Trophoblast cell (in vitro differentiated cells and primary cell): ENCODE data around the gene APBA1.

Experiments
- DNase-seq, 2 donors: peaks; one replicate each; pipeline ENCODE4 v3.0.0-alpha.2; 2016
- H2AFZ ChIP-seq: 2 replicates; pipeline ENCODE4 v1.6.1; 2013; ENCODE audit warnings: low read length, moderate library complexity, mild to moderate bottlenecking; ENCODE audit not compliant: insufficient read depth, poor library complexity
- H2AK5ac ChIP-seq: 2 replicates; pipeline ENCODE4 v1.6.1; 2013; ENCODE audit warnings: mild to moderate bottlenecking, low read length
- H2BK120ac ChIP-seq: 2 replicates; pipeline ENCODE4 v1.6.1; 2013; ENCODE audit warnings: low read length, mild to moderate bottlenecking, moderate library complexity; ENCODE audit not compliant: insufficient read depth, poor library complexity
- H2BK12ac ChIP-seq: 2 replicates; pipeline ENCODE4 v1.6.1; 2013; ENCODE audit warnings: mild to moderate bottlenecking, low read length, moderate library complexity
- H2BK5ac ChIP-seq: 2 replicates; pipeline ENCODE4 v1.6.1; 2013; ENCODE audit warnings: low read length, low read depth, moderate library complexity, mild to moderate bottlenecking; ENCODE audit not compliant: poor library complexity
- H3K14ac ChIP-seq: 2 replicates; pipeline ENCODE4 v1.6.1; 2013; ENCODE audit warnings: mild to moderate bottlenecking, low read length
- H3K18ac ChIP-seq: 2 replicates; pipeline ENCODE4 v1.6.1; 2013; ENCODE audit warnings: mild to moderate bottlenecking, low read length
- H3K23ac ChIP-seq: 2 replicates; pipeline ENCODE4 v1.6.1; 2013; ENCODE audit warnings: low read length
- H3K27ac ChIP-seq: 2 replicates; pipeline ENCODE4 v1.5.1; 2013; ENCODE audit warnings: low read depth, mild to moderate bottlenecking, inconsistent platforms, low read length, moderate library complexity
- H3K27me3 ChIP-seq: 2 replicates; pipeline ENCODE4 v1.6.1; 2013; ENCODE audit warnings: inconsistent platforms, mild to moderate bottlenecking, low read length, moderate library complexity; ENCODE audit not compliant: insufficient read depth
- H3K36me3 ChIP-seq, 2 experiments: 1 replicate in 1 of 2; 2 replicates in 1 of 2; pipeline ENCODE4 v1.6.1; 2013; ENCODE audit warnings: low read length in 2 of 2, mild to moderate bottlenecking in 2 of 2, moderate library complexity in 1 of 2; ENCODE audit not compliant: insufficient read depth in 2 of 2, control insufficient read depth in 1 of 2
- H3K4ac ChIP-seq: 2 replicates; pipeline ENCODE4 v1.6.1; 2013; ENCODE audit warnings: low read depth, mild to moderate bottlenecking, low read length, moderate library complexity
- H3K4me1 ChIP-seq, 2 experiments: 1 replicate in 1 of 2; 2 replicates in 1 of 2; pipeline ENCODE4 v1.6.1; 2013; ENCODE audit warnings: low read length in 2 of 2, mild to moderate bottlenecking in 2 of 2, moderate library complexity in 1 of 2; ENCODE audit not compliant: insufficient read depth in 2 of 2, control insufficient read depth in 1 of 2
- H3K4me2 ChIP-seq: 2 replicates; pipeline ENCODE4 v1.6.1; 2013; ENCODE audit warnings: inconsistent platforms, mild to moderate bottlenecking, low read length, moderate library complexity
- H3K4me3 ChIP-seq: 2 replicates; pipeline ENCODE4 v1.5.1; 2013; ENCODE audit warnings: mild to moderate bottlenecking, low read depth, low read length, inconsistent platforms
- H3K79me1 ChIP-seq: one replicate; pipeline ENCODE4 v1.6.1; 2013; ENCODE audit warnings: low read length
- H3K79me2 ChIP-seq: 2 replicates; pipeline ENCODE4 v1.6.1; 2013; ENCODE audit warnings: low read length, mild to moderate bottlenecking; ENCODE audit not compliant: control insufficient read depth, insufficient read depth, poor library complexity
- H3K9ac ChIP-seq: 2 replicates; pipeline ENCODE4 v1.6.1; 2013; ENCODE audit warnings: mild to moderate bottlenecking, low read length
- H3K9me3 ChIP-seq: 2 replicates; pipeline ENCODE4 v1.6.1; 2013; ENCODE audit warnings: low read depth, mild to moderate bottlenecking, control low read depth, inconsistent platforms, low read length; ENCODE audit not compliant: insufficient read depth
- H4K12ac ChIP-seq: 2 replicates; pipeline ENCODE4 v1.6.1; 2013; ENCODE audit warnings: low read depth, mild to moderate bottlenecking, low read length, moderate library complexity
- H4K8ac ChIP-seq: 2 replicates; pipeline ENCODE4 v1.6.1; 2013; ENCODE audit warnings: low read depth, mild to moderate bottlenecking, low read length, moderate library complexity
- H4K91ac ChIP-seq: one replicate; pipeline ENCODE4 v1.6.1; 2013; ENCODE audit warnings: low read depth, mild to moderate bottlenecking, low read length, moderate library complexity
- WGBS: extraction: QIAGEN DNeasy Blood & Tissue Kit; methylation state at CpG from one replicate; pipeline ENCODE4 v1.1.7; 2013; ENCODE audit warnings: missing lambda C conversion rate; ENCODE audit not compliant: insufficient read length, insufficient coverage; ENCODE audit errors: extremely low coverage; 5-methylcytosine and 5-hydroxymethylcytosine counted together

The APBA1 gene

DNA sequence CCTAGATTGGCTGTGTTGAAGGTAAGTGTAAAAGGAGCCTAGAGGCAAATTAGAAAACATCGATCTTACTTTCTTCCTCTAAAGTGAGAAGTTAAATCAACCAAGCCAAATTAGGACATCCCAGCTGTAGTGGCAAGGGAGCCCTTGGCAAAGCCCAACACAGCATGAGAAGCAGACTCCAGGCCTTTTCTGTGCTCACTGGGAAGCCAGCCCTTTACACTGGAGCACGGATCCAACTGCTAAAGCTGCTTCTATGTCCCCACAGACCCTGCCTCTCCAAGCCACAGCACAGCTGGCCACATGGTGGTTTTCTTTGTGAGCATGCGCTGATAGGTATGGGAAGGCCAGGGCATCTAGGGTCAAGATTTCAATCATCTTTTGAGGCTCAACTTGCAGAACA, 94.1 kb downstream of the APBA1 start:
- H3K27me3 ChIP-seq = peaks cover 6% of the 10 kb centered on the region
- H2AK5ac ChIP-seq = no peak overlapping the region
- peaks cover 0 to 3% of the 10 kb centered on the region in 2 experiments for H3K4me1 ChIP-seq
- no peak overlapping the region for H4K8ac ChIP-seq
- no peak overlapping the region for H3K9ac ChIP-seq
- H3K18ac ChIP-seq = no peak overlapping the region
- H3K4me3 ChIP-seq = no peak overlapping the region
- no peak overlapping the region for H2BK5ac ChIP-seq
- no peak for DNase-seq
- H3K79me2 ChIP-seq = no peaks in the 10 kb centered on the region
- no peak overlapping the region for H3K14ac ChIP-seq
- no peaks in the 10 kb centered on the region for H3K36me3 ChIP-seq
- no peak overlapping the region for H3K23ac ChIP-seq
- H4K12ac ChIP-seq = no peak overlapping the region
- no peak overlapping the region for H3K4me2 ChIP-seq
- H2AFZ ChIP-seq = no peak overlapping the region
- no peak overlapping the region for H2BK120ac ChIP-seq
- H3K4ac ChIP-seq = no peak overlapping the region
- H4K91ac ChIP-seq = no peak overlapping the region
- H3K9me3 ChIP-seq = no peaks in the 10 kb centered on the region
- WGBS = no CpG with 5 or more reads among the region's 3 CpGs
- no peak overlapping the region for H3K27ac ChIP-seq
- no peaks in the 10 kb centered on the region for H3K79me1 ChIP-seq
- H2BK12ac ChIP-seq = no peak overlapping the region

DNA sequence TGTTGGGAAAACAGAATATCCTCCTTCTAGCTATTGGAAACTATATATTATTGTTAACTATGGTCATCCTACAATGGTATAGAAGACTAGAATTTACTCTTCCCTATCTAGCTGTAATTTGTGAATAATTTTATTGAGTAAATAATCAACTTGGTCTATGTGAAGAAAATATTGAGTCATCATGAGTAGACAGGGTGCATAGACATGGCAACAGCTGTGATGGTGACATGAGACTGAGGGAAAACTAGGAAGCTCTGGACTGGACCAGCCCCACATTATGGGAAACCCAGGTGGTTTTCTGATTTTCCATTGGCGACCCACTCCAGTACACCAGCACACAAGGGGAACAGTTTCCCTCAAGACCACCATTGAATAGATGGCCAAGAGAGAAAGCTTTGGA, 95.0 kb downstream of the APBA1 start:
- H3K79me2 ChIP-seq = no peaks in the 10 kb centered on the region
- no peak overlapping the region for H2BK5ac ChIP-seq
- no peak overlapping the region for H2AFZ ChIP-seq
- no peaks in the 10 kb centered on the region for H3K36me3 ChIP-seq
- no peak overlapping the region for H3K14ac ChIP-seq
- H4K12ac ChIP-seq = no peak overlapping the region
- H3K4me3 ChIP-seq = no peak overlapping the region
- no peak overlapping the region for H3K4me2 ChIP-seq
- H2BK120ac ChIP-seq = no peak overlapping the region
- H4K8ac ChIP-seq = no peak overlapping the region
- H3K9me3 ChIP-seq = no peaks in the 10 kb centered on the region
- H3K27me3 ChIP-seq = peaks cover 6% of the 10 kb centered on the region
- no CpG with 5 or more reads among the region's 1 CpG for WGBS
- no peak for DNase-seq
- no peak overlapping the region for H4K91ac ChIP-seq
- H3K18ac ChIP-seq = no peak overlapping the region
- H3K4ac ChIP-seq = no peak overlapping the region
- no peak overlapping the region for H3K9ac ChIP-seq
- H3K27ac ChIP-seq = no peak overlapping the region
- H2AK5ac ChIP-seq = no peak overlapping the region
- H3K79me1 ChIP-seq = no peaks in the 10 kb centered on the region
- H3K23ac ChIP-seq = no peak overlapping the region
- no peaks in the 10 kb centered on the region for H3K4me1 ChIP-seq
- no peak overlapping the region for H2BK12ac ChIP-seq

DNA sequence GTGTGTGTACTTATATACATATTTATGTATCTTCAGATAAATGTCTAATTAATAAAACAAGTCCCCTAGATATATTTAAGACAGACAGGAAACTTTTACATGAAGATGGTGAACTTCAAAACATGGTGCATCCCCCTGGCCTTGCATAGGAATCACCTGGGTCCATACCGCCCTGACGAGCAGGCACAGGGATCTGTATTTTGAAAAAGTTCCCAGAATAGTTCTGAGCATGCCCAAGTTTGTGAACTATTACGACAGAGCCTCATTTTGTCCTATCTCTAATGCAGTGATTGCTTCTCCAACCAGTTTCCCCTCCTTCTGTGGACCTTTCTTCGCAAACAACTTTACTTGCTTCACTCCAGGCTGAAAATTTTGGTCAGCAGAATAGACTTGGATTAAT, 98.1 kb downstream of the APBA1 start:
- Histone ChIP-seq H3K27ac (no peak overlapping the region), H3K14ac (no peak overlapping the region), H2BK120ac (no peak overlapping the region), H3K79me1 (no peaks in the 10 kb centered on the region), H3K27me3 (peaks cover 4% of the 10 kb centered on the region), H2AFZ (no peak overlapping the region), H2AK5ac (no peak overlapping the region), H4K91ac (no peak overlapping the region), H3K4ac (no peak overlapping the region), H3K9ac (no peak overlapping the region), H3K4me2 (no peak overlapping the region), H3K36me3 (no peaks in the 10 kb centered on the region), H2BK5ac (no peak overlapping the region), H3K23ac (no peak overlapping the region), H3K18ac (no peak overlapping the region), H3K9me3 (no peaks in the 10 kb centered on the region), H4K8ac (no peak overlapping the region), H2BK12ac (no peak overlapping the region), H3K4me3 (no peak overlapping the region), H3K79me2 (no peaks in the 10 kb centered on the region), H4K12ac (no peak overlapping the region), H3K4me1 (no peaks in the 10 kb centered on the region)
- WGBS = no CpG with 5 or more reads among the region's 4 CpGs
- no peak for DNase-seq

DNA sequence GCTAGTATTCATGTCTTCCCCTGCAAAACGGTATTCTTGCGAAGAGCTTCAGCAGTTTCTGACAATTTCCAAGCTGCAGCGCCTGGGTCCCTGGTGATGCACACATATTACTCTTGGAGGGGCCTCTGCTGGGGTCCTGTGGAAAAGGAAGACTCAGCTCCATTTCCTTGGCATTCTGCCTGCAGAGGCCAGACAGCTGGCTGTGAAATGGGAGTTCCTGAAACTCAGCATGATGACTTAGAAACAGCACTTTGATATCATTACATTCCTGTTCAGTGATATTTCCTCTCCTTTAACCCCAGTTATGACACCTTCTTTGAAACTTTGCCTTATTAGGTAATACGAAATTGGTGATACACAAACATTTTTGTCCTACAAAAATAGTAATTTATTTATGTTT, 98.5 kb downstream of the APBA1 start:
- no peak overlapping the region for H2BK12ac ChIP-seq
- H3K9ac ChIP-seq = no peak overlapping the region
- H4K91ac ChIP-seq = no peak overlapping the region
- no peaks in the 10 kb centered on the region for H3K9me3 ChIP-seq
- no peak overlapping the region for H3K4ac ChIP-seq
- H3K4me1 ChIP-seq = no peaks in the 10 kb centered on the region
- no peak overlapping the region for H3K23ac ChIP-seq
- H3K4me2 ChIP-seq = no peak overlapping the region
- no CpG with 5 or more reads among the region's 4 CpGs for WGBS
- no peak overlapping the region for H2BK120ac ChIP-seq
- no peak overlapping the region for H2BK5ac ChIP-seq
- no peak for DNase-seq
- H3K4me3 ChIP-seq = no peak overlapping the region
- H3K36me3 ChIP-seq = no peaks in the 10 kb centered on the region
- no peak overlapping the region for H3K14ac ChIP-seq
- no peak overlapping the region for H4K8ac ChIP-seq
- no peak overlapping the region for H2AK5ac ChIP-seq
- no peak overlapping the region for H4K12ac ChIP-seq
- no peak overlapping the region for H3K18ac ChIP-seq
- no peak overlapping the region for H3K27ac ChIP-seq
- no peaks in the 10 kb centered on the region for H3K79me2 ChIP-seq
- no peaks in the 10 kb centered on the region for H3K79me1 ChIP-seq
- peaks cover 4% of the 10 kb centered on the region for H3K27me3 ChIP-seq
- no peak overlapping the region for H2AFZ ChIP-seq

DNA sequence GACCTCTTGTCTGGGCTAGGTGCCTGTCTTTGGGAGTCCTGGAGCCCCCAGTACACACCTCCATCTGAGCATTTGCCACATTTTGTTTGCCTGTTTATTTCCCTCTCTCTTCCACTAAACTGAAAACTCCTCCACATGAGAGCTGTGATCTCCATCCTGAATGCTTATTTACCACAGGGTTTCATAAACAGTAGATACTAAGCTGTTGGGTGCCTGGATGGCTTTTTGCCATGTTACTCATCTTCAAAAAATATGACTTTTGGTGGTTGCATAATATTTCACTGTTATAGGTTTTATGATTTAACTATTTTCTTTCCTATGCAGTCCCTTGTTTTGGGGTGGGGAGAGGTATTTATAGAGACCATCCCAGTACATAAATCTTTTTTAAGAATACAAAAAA, 99.6 kb downstream of the APBA1 start:
- Histone ChIP-seq H3K9me3 (no peaks in the 10 kb centered on the region), H3K4me1 (no peaks in the 10 kb centered on the region), H3K79me1 (no peaks in the 10 kb centered on the region), H3K27me3 (no peaks in the 10 kb centered on the region), H4K8ac (no peak overlapping the region), H3K4me2 (no peak overlapping the region), H2BK5ac (no peak overlapping the region), H3K27ac (no peak overlapping the region), H4K91ac (no peak overlapping the region), H3K4me3 (no peak overlapping the region), H3K18ac (no peak overlapping the region), H3K79me2 (no peaks in the 10 kb centered on the region), H3K14ac (no peak overlapping the region), H2BK120ac (no peak overlapping the region), H4K12ac (no peak overlapping the region), H3K4ac (no peak overlapping the region), H2BK12ac (no peak overlapping the region), H3K23ac (no peak overlapping the region), H3K9ac (no peak overlapping the region), H2AK5ac (no peak overlapping the region), H3K36me3 (no peaks in the 10 kb centered on the region), H2AFZ (no peak overlapping the region)
- DNase-seq = no peak
